ENCODE data around the gene FAM110D.

DNA sequence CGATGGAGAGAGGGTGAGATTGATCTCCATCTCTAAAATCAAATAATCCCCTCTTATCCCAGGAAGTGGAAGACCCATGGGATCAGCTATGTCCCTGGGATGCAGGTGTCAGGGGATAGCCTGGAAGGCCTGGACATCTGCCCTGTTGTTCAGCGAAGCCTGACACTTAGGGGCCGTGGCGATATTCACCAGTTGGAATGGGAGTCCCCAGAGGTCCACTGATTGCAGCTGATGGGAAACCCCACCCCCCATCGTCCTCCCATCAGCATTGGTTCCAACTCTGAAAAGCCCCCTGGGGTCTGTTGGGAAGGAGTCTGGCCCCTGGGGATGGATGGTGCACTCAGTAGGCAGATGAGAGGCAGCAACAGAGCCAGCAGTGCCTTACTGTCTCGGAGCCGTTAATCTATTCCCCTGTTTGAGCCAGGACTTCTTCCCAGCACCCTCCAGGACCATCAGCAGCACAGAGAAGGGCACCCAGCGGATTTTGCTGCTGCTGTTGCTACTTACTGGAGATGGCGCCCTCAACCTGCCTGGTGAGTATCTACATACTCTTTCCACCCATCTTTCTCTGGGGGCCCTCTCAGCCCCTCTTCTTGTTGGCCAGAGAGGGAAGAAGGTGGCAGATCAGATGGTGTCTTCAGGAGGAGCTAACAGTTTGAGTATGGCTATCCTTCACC lies 44.9 kb downstream of the FAM110D start:
- TF ChIP-seq, protein P1, sequence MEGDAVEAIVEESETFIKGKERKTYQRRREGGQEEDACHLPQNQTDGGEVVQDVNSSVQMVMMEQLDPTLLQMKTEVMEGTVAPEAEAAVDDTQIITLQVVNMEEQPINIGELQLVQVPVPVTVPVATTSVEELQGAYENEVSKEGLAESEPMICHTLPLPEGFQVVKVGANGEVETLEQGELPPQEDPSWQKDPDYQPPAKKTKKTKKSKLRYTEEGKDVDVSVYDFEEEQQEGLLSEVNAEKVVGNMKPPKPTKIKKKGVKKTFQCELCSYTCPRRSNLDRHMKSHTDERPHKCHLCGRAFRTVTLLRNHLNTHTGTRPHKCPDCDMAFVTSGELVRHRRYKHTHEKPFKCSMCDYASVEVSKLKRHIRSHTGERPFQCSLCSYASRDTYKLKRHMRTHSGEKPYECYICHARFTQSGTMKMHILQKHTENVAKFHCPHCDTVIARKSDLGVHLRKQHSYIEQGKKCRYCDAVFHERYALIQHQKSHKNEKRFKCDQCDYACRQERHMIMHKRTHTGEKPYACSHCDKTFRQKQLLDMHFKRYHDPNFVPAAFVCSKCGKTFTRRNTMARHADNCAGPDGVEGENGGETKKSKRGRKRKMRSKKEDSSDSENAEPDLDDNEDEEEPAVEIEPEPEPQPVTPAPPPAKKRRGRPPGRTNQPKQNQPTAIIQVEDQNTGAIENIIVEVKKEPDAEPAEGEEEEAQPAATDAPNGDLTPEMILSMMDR (IDR thresholded peaks at IDR 0.05) = no peak
- no peak for TF ChIP-seq POLR2A (IDR thresholded peaks at IDR 0.05)
